DMS114 treated with DMSO at 0.1 percent for 48 hours (cell line): ENCODE results near the gene GLUL.
"Not testable (repeated sequence)": the region's sequence is repeated elsewhere in the genome, so short reads cannot be mapped to it uniquely, and the experiment has no call there.

Experiments
- DNase-seq: peaks from one replicate; lab custom pipeline; 2025; ENCODE audit not compliant: unreplicated experiment; lab: John Stamatoyannopoulos, UW

GLUL gene

GRCh38 chr1:182368903-182369302 lies 22.7 kb downstream of the GLUL start:
- DNase-seq = no peak

GRCh38 chr1:182368358-182368757 lies 23.2 kb downstream of the GLUL start:
- DNase-seq = no peak

GRCh38 chr1:182367926-182368325 lies 23.7 kb downstream of the GLUL start:
- no peak for DNase-seq

GRCh38 chr1:182366596-182366995 lies 25.0 kb downstream of the GLUL start:
- DNase-seq = no peak

GRCh38 chr1:182359645-182360044 lies 31.9 kb downstream of the GLUL start:
- DNase-seq = no peak

- no peak for DNase-seq
Observed at GRCh38 chr1:182357913-182358312, 33.7 kb downstream of the GLUL start.

GRCh38 chr1:182357171-182357570 lies 34.4 kb downstream of the GLUL start:
- DNase-seq = no peak

GRCh38 chr1:182355723-182356098 lies 35.9 kb downstream of the GLUL start:
- DNase-seq = no peak

- no peak for DNase-seq
Observed at GRCh38 chr1:182351790-182352364, 39.7 kb downstream of the GLUL start.

- DNase-seq = no peak
Observed at GRCh38 chr1:182350839-182351238, 40.8 kb downstream of the GLUL start.

GRCh38 chr1:182348961-182349747 lies 42.4 kb downstream of the GLUL start:
- no peak for DNase-seq

GRCh38 chr1:182347019-182347418 lies 44.6 kb downstream of the GLUL start:
- no peak for DNase-seq

- no peak for DNase-seq
Observed at GRCh38 chr1:182340233-182341058, 51.1 kb downstream of the GLUL start.

- DNase-seq = no peak
Observed at GRCh38 chr1:182339684-182340083, 51.9 kb downstream of the GLUL start.

GRCh38 chr1:182338806-182339370 lies 52.7 kb downstream of the GLUL start:
- no peak for DNase-seq

- no peak for DNase-seq
Observed at GRCh38 chr1:182337736-182338571, 53.6 kb downstream of the GLUL start.

GRCh38 chr1:182335771-182336566 lies 55.6 kb downstream of the GLUL start:
- no peak for DNase-seq

- DNase-seq = not testable (repeated sequence)
Observed at GRCh38 chr1:182333071-182333571, 58.5 kb downstream of the GLUL start.

- no peak for DNase-seq
Observed at GRCh38 chr1:182332261-182333060, 59.1 kb downstream of the GLUL start.
